Pancreas (tissue), 10 donors: ENCODE results near the gene GOLT1A. TPM values are rescaled to one million over a fixed set of nuclear protein-coding genes. Genes with fewer than 3 reads are reported as not detected.

Experiments used
- ATAC-seq, 4 donors: fragments of 200-7000 bp; cut with Tn5 transposase; one replicate each; pipeline versions ENCODE4 v1.8.0 to v1.9.1; 2020; ENCODE audit warnings: mild to moderate bottlenecking in 4 of 4, moderate library complexity in 4 of 4
- DNase-seq, 6 donors: peaks; one replicate each; pipeline ENCODE4 v3.0.0-alpha.2; 2020
- FAIRE-seq: peaks from 2 replicates; lab custom pipeline; 2012; peaks lifted over from hg19 to GRCh38; lab: Jason Lieb, UNC
- H3K27ac ChIP-seq, 4 donors: fragments of 200-600 bp; sonication (generic); 1 replicate in 3 of 4; 2 replicates in 1 of 4; pipeline versions ENCODE4 v1.5.0 to v1.8.0; 2020
- H3K27me3 ChIP-seq, 4 donors: fragments of 200-600 bp; one replicate each; pipeline ENCODE4 v1.8.0; 2021
- H3K36me3 ChIP-seq, 3 donors: fragments of 200-600 bp; sonication (generic) in 1 of 3; one replicate each; pipeline versions ENCODE4 v1.5.0 to v1.8.0; 2020 to 2021
- H3K4me1 ChIP-seq, 3 donors: fragments of 200-600 bp; one replicate each; pipeline ENCODE4 v1.8.0; 2021
- H3K4me3 ChIP-seq, 4 donors: fragments of 200-600 bp; sonication (generic) in 2 of 4; one replicate each; pipeline versions ENCODE4 v1.5.0 to v1.8.0; 2020 to 2021
- H3K9me3 ChIP-seq, 4 donors: fragments of 200-600 bp; one replicate each; pipeline ENCODE4 v1.8.0; 2021
- WGBS, 2 donors: extraction: QIAGEN DNeasy Blood & Tissue Kit; methylation state at CpG; one replicate each; pipeline ENCODE4 v1.1.7; 2013; 5-methylcytosine and 5-hydroxymethylcytosine counted together
- intact Hi-C, 3 donors: fragments of 100-400 bp; cut with DNase I; formaldehyde crosslinking; loops; one replicate each; pipeline versions ENCODE4 v1.11.1 to v1.14.2; 2022
- polyA plus RNA-seq, 2 donors: library from polyadenylated mRNA; stranded (reverse); fragments of 200-250 nt; gene quantifications; one replicate each; pipeline ENCODE4 v1.2.3, GENCODE V29; 2013
- total RNA-seq, 6 donors: library from RNA; stranded (reverse); fragmentation: NEBNext Ultra II Directional in 4 of 6; extraction: Animal tissue kit (Norgen Biotek cat#: 25700) in 4 of 6; gene quantifications; one replicate each; pipeline versions ENCODE4 v1.2.1 to v1.2.4, GENCODE V29; 2021 to 2023
- TF ChIP-seq, protein P1 (sequence below), 4 donors: fragments of 200-600 bp; sonication (generic) in 3 of 4; IDR thresholded peaks; one replicate each; pipeline versions ENCODE4 v1.5.0 to v1.8.0; 2021; ENCODE audit warnings: antibody characterized with exemption in 4 of 4
- donor health status: healthy with polysubstance abuse.
- donor health status: DM: no; HTN: no; CAD: no; lungs with moderate emphysema.
- donor health status: DM: no; HTN: no; CAD: no.
- donor health status: control.
- donor health status: control.
- donor health status: Bipolar disorder and iron deficiency.
- donor health status: DM: yes; HTN: yes; CAD: no.
- donor health status: DM: no; HTN: no; CAD: no.
- donor health status: DM: no; HTN: no; CAD: no.
- donor health status: DM: yes; HTN: yes; CAD: no.

Gene GOLT1A
- total and polyA plus RNA-seq, 8 donors: 6.0 to 38.8 (median 8.4) TPM

GRCh38 chr1:204161609-204162493 lies 51.9 kb downstream of the GOLT1A start:
- peak in 2 of 4 donors; percentile 9 to 19 for ATAC-seq
- H3K27ac ChIP-seq: peak overlapping the region in 1 of 4 donors; percentile 7
- 44 to 47% methylated on average over 14 of the region's 14 CpGs for WGBS, 2 donors
- intact Hi-C loops: loop anchor here in 1 of 3 donors (5.0 kb wide), 1 partner anchor 45 kb away; no protein-coding TSS in a partner anchor
- TF ChIP-seq, protein P1, sequence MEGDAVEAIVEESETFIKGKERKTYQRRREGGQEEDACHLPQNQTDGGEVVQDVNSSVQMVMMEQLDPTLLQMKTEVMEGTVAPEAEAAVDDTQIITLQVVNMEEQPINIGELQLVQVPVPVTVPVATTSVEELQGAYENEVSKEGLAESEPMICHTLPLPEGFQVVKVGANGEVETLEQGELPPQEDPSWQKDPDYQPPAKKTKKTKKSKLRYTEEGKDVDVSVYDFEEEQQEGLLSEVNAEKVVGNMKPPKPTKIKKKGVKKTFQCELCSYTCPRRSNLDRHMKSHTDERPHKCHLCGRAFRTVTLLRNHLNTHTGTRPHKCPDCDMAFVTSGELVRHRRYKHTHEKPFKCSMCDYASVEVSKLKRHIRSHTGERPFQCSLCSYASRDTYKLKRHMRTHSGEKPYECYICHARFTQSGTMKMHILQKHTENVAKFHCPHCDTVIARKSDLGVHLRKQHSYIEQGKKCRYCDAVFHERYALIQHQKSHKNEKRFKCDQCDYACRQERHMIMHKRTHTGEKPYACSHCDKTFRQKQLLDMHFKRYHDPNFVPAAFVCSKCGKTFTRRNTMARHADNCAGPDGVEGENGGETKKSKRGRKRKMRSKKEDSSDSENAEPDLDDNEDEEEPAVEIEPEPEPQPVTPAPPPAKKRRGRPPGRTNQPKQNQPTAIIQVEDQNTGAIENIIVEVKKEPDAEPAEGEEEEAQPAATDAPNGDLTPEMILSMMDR (IDR thresholded peaks at IDR 0.05): no peak
- no peaks in the 10 kb centered on the region for H3K36me3 ChIP-seq
- no peaks in the 10 kb centered on the region for H3K27me3 ChIP-seq
- no peaks in the 10 kb centered on the region for H3K9me3 ChIP-seq
- FAIRE-seq: no peak
- no peaks in the 10 kb centered on the region for H3K4me1 ChIP-seq
- peak in 1 of 6 donors; percentile 43 for DNase-seq
- no peak overlapping the region for H3K4me3 ChIP-seq

- Histone ChIP-seq H3K27me3 (no peaks in the 10 kb centered on the region), H3K36me3 (no peaks in the 10 kb centered on the region), H3K4me1 (no peaks in the 10 kb centered on the region), H3K27ac (no peak overlapping the region), H3K9me3 (no peaks in the 10 kb centered on the region), H3K4me3 (no peak overlapping the region)
- FAIRE-seq (no peak), ATAC-seq (no peak), DNase-seq (no peak)
- TF ChIP-seq, protein P1 (IDR thresholded peaks at IDR 0.05): no peak
- 59 to 68% methylated on average over 6 of the region's 6 CpGs for WGBS, 2 donors
- intact Hi-C loops: loop anchor here in 2 of 3 donors (5.0 kb wide), 2 partner anchors 199 to 209 kb away; partner anchors contain the start of gene PLEKHA6 (in 1 of the 2)
Measured at GRCh38 chr1:204157962-204158361, 55.8 kb downstream of the GOLT1A start.

- Histone ChIP-seq H3K36me3 (no peaks in the 10 kb centered on the region), H3K27me3 (no peaks in the 10 kb centered on the region), H3K4me3 (no peak overlapping the region), H3K27ac (no peak overlapping the region), H3K4me1 (no peaks in the 10 kb centered on the region), H3K9me3 (no peaks in the 10 kb centered on the region)
- DNase-seq (peak in 1 of 6 donors; percentile 43), FAIRE-seq (no peak), ATAC-seq (no peak)
- intact Hi-C loops: loop anchor here in 2 of 3 donors (5.0 kb wide), 2 partner anchors 201 to 211 kb away; partner anchors contain the start of gene PLEKHA6 (in 1 of the 2)
- 74 to 77% methylated on average over 10 of the region's 10 CpGs for WGBS, 2 donors
- TF ChIP-seq, protein P1 (IDR thresholded peaks at IDR 0.05): no peak
Measured at GRCh38 chr1:204155881-204156280, 57.9 kb downstream of the GOLT1A start.

GRCh38 chr1:204154568-204155255 lies 59.1 kb downstream of the GOLT1A start:
- no peaks in the 10 kb centered on the region for H3K9me3 ChIP-seq
- H3K27ac ChIP-seq: no peak overlapping the region
- no peaks in the 10 kb centered on the region for H3K27me3 ChIP-seq
- intact Hi-C loops: loop anchor here in 2 of 3 donors (5.0 kb wide), 2 partner anchors 203 to 213 kb away; partner anchors contain the start of gene PLEKHA6 (in 1 of the 2)
- TF ChIP-seq, protein P1 (IDR thresholded peaks at IDR 0.05): no peak
- DNase-seq (no peak), FAIRE-seq (no peak), ATAC-seq (no peak)
- no peak overlapping the region for H3K4me3 ChIP-seq
- 87 to 88% methylated on average over 14 to 15 of the region's 15 CpGs for WGBS, 2 donors
- H3K4me1 ChIP-seq: no peaks in the 10 kb centered on the region
- no peaks in the 10 kb centered on the region for H3K36me3 ChIP-seq
